Natural killer cell (primary cell): Measurements from ENCODE around the gene ALDH16A1. TPM values are rescaled to one million over a fixed set of nuclear protein-coding genes. Genes with fewer than 3 reads are reported as not detected.

Source experiments
- ATAC-seq, 3 donors: fragments of 150-1000 bp in 2 of 3; fragments of 200-7000 bp in 1 of 3; cut with Tn5 transposase; 1 replicate in 1 of 3; 2 replicates in 2 of 3; pipeline ENCODE4 v1.10.0; 2021; ENCODE audit warnings: mild to moderate bottlenecking in 2 of 3, moderate library complexity in 2 of 3
- DNase-seq, 2 donors: peaks; one replicate each; pipeline versions ENCODE4 v3.0.0 to v3.0.0-alpha.2; 2013 to 2021; ENCODE audit warnings: mixed read lengths in 1 of 2
- H3K27ac ChIP-seq: one replicate; pipeline ENCODE4 v1.5.1; 2013; ENCODE audit warnings: mild to moderate bottlenecking, low read length
- H3K27me3 ChIP-seq: one replicate; pipeline ENCODE4 v1.6.1; 2013; ENCODE audit warnings: low read length; ENCODE audit not compliant: control insufficient read depth, insufficient read depth
- H3K36me3 ChIP-seq: one replicate; pipeline ENCODE4 v1.6.1; 2013; ENCODE audit warnings: low read length; ENCODE audit not compliant: control insufficient read depth, insufficient read depth
- H3K4me1 ChIP-seq: one replicate; pipeline ENCODE4 v1.6.1; 2013; ENCODE audit warnings: low read length; ENCODE audit not compliant: control insufficient read depth, insufficient read depth
- H3K4me3 ChIP-seq: one replicate; pipeline ENCODE4 v1.5.1; 2013; ENCODE audit warnings: low read length
- H3K9me3 ChIP-seq: one replicate; pipeline ENCODE4 v1.6.1; 2013; ENCODE audit warnings: low read length; ENCODE audit not compliant: control insufficient read depth, insufficient read depth
- H3K27ac Mint-ChIP-seq, 2 donors: one replicate each; pipeline ENCODE4 v1.8.0; 2022; ENCODE audit warnings: mild to moderate bottlenecking in 2 of 2, mixed read lengths in 2 of 2, moderate library complexity in 1 of 2
- H3K27me3 Mint-ChIP-seq, 2 donors: one replicate each; pipeline ENCODE4 v1.8.0; 2022; ENCODE audit warnings: low read depth in 2 of 2, mixed read lengths in 2 of 2
- H3K36me3 Mint-ChIP-seq: one replicate; pipeline ENCODE4 v1.8.0; 2022; ENCODE audit warnings: mixed read lengths
- H3K4me1 Mint-ChIP-seq, 2 donors: one replicate each; pipeline ENCODE4 v1.8.0; 2022; ENCODE audit warnings: mixed read lengths in 2 of 2
- H3K4me3 Mint-ChIP-seq: one replicate; pipeline ENCODE4 v1.8.0; 2022; ENCODE audit warnings: mild to moderate bottlenecking, moderate library complexity, mixed read lengths
- H3K9me3 Mint-ChIP-seq, 2 donors: one replicate each; pipeline ENCODE4 v1.8.0; 2022; ENCODE audit warnings: mixed read lengths in 2 of 2
- WGBS: methylation state at CpG from one replicate; pipeline ENCODE4 v1.1.7; 2013; ENCODE audit warnings: missing lambda C conversion rate; ENCODE audit not compliant: insufficient coverage; 5-methylcytosine and 5-hydroxymethylcytosine counted together
- intact Hi-C: fragments of 100-400 bp; cut with micrococcal nuclease; formaldehyde crosslinking; loops from one replicate; pipeline ENCODE4 v1.14.2; 2022
- total RNA-seq, 4 donors: library from RNA; stranded (reverse); fragments of 120-200 nt in 1 of 4; gene quantifications; one replicate each; pipeline versions ENCODE4 v1.2.3 to v1.2.4, GENCODE V29; 2013 to 2022
- TF ChIP-seq, protein P1 (sequence below): fragments of 200-600 bp; IDR thresholded peaks from one replicate; pipeline ENCODE4 v1.8.0; 2022; ENCODE audit warnings: antibody characterized with exemption

Gene ALDH16A1
- total RNA-seq, 3 donors from 2014 or later (not counting 1 experiment from before 2014, with no cell fraction given): 39.9 to 43.2 (median 41.4) TPM

GRCh38 chr19:49465371-49465770, 12.3 kb downstream of the ALDH16A1 start:
- DNase-seq: no peak
- H3K27me3 Mint-ChIP-seq: no peaks in the 10 kb centered on the region
- H3K4me3 ChIP-seq: no peak overlapping the region
- H3K4me1 ChIP-seq: peaks cover 28% of the 10 kb centered on the region
- peaks cover 14 to 22% of the 10 kb centered on the region in 2 donors for H3K4me1 Mint-ChIP-seq
- H3K9me3 Mint-ChIP-seq: no peaks in the 10 kb centered on the region
- WGBS: 92% methylated on average over 3 of the region's 3 CpGs
- H3K27me3 ChIP-seq: no peaks in the 10 kb centered on the region
- peak overlapping the region in 1 of 2 donors; percentile 63 for H3K27ac Mint-ChIP-seq
- peaks cover 28% of the 10 kb centered on the region for H3K36me3 ChIP-seq
- H3K27ac ChIP-seq: no peak overlapping the region
- ATAC-seq: no peak
- intact Hi-C loops: no loop called here
- no peak overlapping the region for H3K4me3 Mint-ChIP-seq
- no peaks in the 10 kb centered on the region for H3K9me3 ChIP-seq
- TF ChIP-seq, protein P1, sequence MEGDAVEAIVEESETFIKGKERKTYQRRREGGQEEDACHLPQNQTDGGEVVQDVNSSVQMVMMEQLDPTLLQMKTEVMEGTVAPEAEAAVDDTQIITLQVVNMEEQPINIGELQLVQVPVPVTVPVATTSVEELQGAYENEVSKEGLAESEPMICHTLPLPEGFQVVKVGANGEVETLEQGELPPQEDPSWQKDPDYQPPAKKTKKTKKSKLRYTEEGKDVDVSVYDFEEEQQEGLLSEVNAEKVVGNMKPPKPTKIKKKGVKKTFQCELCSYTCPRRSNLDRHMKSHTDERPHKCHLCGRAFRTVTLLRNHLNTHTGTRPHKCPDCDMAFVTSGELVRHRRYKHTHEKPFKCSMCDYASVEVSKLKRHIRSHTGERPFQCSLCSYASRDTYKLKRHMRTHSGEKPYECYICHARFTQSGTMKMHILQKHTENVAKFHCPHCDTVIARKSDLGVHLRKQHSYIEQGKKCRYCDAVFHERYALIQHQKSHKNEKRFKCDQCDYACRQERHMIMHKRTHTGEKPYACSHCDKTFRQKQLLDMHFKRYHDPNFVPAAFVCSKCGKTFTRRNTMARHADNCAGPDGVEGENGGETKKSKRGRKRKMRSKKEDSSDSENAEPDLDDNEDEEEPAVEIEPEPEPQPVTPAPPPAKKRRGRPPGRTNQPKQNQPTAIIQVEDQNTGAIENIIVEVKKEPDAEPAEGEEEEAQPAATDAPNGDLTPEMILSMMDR: no peak
- no peaks in the 10 kb centered on the region for H3K36me3 Mint-ChIP-seq

DNA sequence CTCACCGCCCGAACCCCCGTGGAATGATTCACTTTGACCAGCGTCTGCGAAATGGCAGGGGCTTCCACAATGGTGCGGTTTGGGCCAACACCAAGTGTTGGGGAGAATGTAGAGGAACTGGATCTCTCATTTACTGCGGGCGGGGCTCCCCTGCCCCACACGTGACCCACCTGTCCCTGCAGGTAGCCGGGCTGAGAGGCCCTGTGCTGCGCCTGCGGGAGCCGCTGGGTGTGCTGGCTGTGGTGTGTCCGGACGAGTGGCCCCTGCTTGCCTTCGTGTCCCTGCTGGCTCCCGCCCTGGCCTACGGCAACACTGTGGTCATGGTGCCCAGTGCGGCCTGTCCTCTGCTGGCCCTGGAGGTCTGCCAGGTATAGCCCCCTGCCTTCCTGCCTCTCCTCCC, 15.2 kb downstream of the ALDH16A1 start:
- Histone ChIP-seq H3K4me1 (peaks cover 53% of the 10 kb centered on the region), H3K36me3 (peaks cover 20% of the 10 kb centered on the region), H3K9me3 (no peaks in the 10 kb centered on the region), H3K27ac (peak overlapping the region; percentile 97), H3K4me3 (no peak overlapping the region), H3K27me3 (no peaks in the 10 kb centered on the region)
- Mint-ChIP-seq H3K9me3 (no peaks in the 10 kb centered on the region), H3K27me3 (no peaks in the 10 kb centered on the region), H3K27ac (peak overlapping the region; percentile 92 to 97), H3K36me3 (no peaks in the 10 kb centered on the region), H3K4me3 (no peak overlapping the region), H3K4me1 (peaks cover 21 to 34% of the 10 kb centered on the region in 2 donors)
- intact Hi-C loops: no loop called here
- DNase-seq: no peak
- ATAC-seq: no peak
- WGBS: 95% methylated on average over 19 of the region's 19 CpGs
- TF ChIP-seq, protein P1: no peak

DNA sequence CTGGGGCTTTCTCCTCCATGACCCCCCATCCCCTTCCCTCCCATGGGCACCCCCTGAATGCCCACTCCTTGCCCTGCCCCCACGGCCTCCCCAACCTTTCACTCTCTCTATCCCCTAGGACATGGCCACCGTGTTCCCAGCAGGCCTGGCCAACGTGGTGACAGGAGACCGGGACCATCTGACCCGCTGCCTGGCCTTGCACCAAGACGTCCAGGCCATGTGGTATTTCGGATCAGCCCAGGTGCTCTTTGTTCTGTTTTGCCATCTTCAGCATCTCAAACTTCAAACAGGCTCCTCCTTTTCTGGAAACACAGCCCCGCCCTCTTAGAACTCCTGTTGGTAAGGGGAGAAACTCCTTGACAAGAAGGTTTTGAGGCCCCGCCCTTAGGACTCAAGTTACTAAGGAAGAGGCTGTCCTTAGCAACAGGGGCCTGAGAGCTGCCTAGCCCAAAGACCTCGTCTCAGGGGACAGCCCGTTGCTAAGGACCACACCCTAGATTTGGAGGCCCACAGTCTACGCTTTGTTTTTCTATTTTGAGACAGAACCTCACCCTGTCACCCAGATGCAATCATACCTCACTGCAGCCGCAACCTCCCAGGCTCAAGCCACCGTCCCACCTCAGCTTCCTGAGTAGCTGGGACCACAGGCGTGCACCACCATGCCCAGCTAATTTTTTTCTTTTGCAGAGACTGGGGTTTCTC, 15.9 kb downstream of the ALDH16A1 start:
- H3K27ac Mint-ChIP-seq: peak overlapping the region; percentile 92 to 97
- H3K27me3 ChIP-seq: no peaks in the 10 kb centered on the region
- no peaks in the 10 kb centered on the region for H3K9me3 ChIP-seq
- ATAC-seq: peak; percentile 64 to 87 (median 72)
- H3K9me3 Mint-ChIP-seq: no peaks in the 10 kb centered on the region
- peaks cover 21 to 37% of the 10 kb centered on the region in 2 donors for H3K4me1 Mint-ChIP-seq
- DNase-seq: peak; percentile 81 to 97
- TF ChIP-seq, protein P1: no peak
- peaks cover 60% of the 10 kb centered on the region for H3K4me1 ChIP-seq
- H3K4me3 ChIP-seq: no peak overlapping the region
- no peaks in the 10 kb centered on the region for H3K36me3 Mint-ChIP-seq
- intact Hi-C loops: loop anchor here (1.0 kb wide), 1 partner anchor 16 kb away; the partner anchor contains the start of gene ALDH16A1
- peaks cover 18% of the 10 kb centered on the region for H3K36me3 ChIP-seq
- peak overlapping the region; percentile 86 for H3K4me3 Mint-ChIP-seq
- no peaks in the 10 kb centered on the region for H3K27me3 Mint-ChIP-seq
- WGBS: 30% methylated on average over 15 of the region's 15 CpGs
- H3K27ac ChIP-seq: peak overlapping the region; percentile 97
